HG03460 (cell line): ENCODE data around the gene ARAP1.

Experiments used
- ATAC-seq: cut with Tn5 transposase; IDR thresholded peaks from one replicate; pipeline ENCODE4 v1.9.1; 2021; ENCODE audit not compliant: unreplicated experiment

The ARAP1 gene

GRCh38 chr11:72764503-72764902, 12.3 kb upstream of the ARAP1 start:
- ATAC-seq = no peak

DNA sequence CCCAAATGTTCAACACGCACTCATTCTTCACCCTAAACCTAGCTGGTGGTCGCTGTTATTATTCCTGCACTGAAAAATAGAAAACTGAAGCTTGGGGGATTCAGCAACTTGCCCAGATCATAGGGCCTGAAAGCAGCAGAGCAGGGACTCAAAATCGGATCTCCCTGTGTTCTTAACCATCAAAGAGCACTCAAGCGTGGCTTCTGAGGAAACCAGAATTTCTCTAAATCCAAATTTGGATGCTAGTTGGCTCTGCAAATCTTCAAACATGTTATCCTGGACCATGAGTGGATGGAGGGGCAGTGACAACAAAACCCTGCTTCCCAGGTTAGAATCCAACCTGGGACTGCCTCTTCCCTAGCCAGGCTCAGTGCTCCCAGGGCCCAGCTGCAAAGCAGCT, 11.6 kb upstream of the ARAP1 start:
- no peak for ATAC-seq

DNA sequence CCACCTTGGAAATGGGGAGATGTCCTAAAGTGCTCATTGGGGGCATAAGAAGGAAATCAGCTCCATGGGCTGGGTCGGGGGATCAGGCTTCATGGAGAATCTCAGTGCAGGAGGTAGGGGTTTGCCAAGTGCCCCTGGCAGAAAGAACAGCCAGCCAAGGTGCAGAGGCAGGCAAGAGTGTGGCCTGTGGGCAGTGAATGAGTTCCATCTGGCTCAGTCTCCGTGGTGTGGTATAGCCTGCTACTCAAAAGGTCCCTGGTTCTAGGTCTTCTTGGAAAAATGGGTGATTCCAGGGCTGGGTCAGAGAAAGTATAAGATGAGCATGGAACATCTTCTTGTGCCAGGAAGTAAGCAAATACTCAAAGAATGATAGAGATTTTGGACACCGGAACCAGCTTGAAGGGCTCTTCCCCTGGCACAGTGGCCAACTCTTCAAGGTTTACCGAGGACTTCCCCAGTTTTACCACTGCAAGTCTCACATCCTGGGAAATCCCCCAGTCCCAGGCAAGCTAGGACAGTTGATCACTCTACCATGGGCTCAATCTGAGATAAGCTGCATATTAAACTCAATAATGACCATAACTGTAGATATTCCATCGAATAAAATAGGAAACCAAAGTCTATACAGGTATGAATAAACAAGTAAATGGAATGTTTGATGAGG, 10.6 kb upstream of the ARAP1 start:
- ATAC-seq = no peak

GRCh38 chr11:72760539-72761405, 8.6 kb upstream of the ARAP1 start:
- no peak for ATAC-seq

- no peak for ATAC-seq
These were observed 7.3 kb upstream of the ARAP1 start for GRCh38 chr11:72759468-72759985.

DNA sequence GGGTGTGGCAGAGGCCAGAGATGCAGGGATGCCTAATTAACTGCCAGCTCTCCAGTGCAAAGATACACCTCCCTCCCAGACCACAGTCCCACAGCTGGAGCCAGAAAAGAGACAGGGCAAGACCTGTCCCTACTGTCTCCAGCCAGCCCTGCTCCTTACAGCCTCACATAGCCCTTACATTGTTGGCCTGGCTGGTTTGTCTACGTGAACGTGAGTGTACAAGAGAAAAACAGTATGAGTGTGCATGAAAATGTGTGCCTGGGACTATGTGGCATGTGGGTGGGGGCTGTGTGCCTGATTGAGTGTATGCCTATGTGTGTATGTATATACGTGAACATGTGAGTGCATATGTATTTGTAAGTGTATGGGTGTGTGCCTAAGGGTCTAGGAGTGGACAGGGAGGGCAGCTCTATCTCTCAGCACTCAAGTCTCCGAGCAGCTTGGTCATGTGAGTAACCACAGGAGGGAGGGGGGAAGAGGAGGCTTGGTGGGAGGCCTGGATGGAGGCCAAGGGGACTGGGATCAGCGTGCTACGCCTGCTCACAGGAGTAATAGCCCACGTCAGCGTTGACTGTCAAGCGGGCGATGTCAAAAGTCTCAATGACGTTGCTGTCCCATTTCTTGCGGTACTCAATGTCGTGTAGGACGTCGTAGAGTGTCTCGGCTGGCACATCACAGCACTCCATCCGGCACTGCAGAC, 6.6 kb upstream of the ARAP1 start:
- no peak for ATAC-seq

GRCh38 chr11:72758304-72758689, 6.1 kb upstream of the ARAP1 start:
- no peak for ATAC-seq

GRCh38 chr11:72755713-72756285, 3.6 kb upstream of the ARAP1 start:
- no peak for ATAC-seq

DNA sequence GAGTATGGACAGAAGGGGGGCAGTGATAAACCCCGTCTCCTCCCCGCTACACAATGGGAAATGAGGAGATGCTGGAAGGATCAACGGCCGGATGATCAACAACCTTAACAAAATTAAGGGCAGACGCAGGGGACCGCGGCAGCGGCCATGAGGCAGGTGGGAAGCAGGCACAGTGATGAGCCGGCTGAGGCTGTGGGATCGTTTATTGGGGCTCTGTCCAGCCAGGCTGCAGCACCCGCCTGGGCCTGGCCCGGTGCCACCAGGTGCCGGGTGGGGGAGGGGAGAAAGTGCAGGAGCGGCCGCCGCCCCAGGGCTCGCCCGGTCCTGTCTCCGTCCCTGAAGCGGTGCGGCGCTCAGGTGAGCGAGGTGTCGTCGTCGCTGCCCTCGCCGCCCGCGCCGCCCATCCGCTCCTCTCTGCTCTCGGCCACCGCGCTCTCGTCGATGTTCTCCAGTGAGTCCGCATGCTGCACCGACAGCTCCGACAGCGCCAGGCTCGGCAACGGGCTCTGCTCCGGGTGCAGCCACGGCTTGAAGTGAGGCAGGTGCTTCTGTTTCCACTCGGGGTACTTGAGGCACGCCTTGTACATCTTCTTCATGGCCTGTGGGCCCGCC, 2.4 kb upstream of the ARAP1 start:
- no peak for ATAC-seq

DNA sequence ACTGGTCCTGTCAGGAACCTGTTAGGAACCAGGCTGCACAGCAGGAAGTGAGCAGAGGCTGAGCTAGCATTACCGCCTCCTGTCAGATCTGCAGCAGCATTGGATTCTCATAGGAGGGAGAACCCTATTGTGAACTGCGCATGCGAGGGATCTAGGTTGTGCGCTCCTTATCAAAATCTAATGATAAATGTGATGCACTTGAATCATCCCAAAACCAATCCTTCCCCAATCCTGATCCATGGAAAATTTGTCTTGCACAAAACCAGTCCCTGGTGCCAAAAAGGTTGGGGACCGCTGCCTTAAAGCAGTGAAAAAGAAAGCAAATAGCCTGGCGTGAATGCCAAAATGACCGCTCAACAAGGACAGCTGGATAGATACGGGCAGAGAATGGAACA, 1.9 kb upstream of the ARAP1 start:
- ATAC-seq = no peak

- no peak for ATAC-seq
These were observed 1.3 kb upstream of the ARAP1 start for GRCh38 chr11:72753341-72754148.

DNA sequence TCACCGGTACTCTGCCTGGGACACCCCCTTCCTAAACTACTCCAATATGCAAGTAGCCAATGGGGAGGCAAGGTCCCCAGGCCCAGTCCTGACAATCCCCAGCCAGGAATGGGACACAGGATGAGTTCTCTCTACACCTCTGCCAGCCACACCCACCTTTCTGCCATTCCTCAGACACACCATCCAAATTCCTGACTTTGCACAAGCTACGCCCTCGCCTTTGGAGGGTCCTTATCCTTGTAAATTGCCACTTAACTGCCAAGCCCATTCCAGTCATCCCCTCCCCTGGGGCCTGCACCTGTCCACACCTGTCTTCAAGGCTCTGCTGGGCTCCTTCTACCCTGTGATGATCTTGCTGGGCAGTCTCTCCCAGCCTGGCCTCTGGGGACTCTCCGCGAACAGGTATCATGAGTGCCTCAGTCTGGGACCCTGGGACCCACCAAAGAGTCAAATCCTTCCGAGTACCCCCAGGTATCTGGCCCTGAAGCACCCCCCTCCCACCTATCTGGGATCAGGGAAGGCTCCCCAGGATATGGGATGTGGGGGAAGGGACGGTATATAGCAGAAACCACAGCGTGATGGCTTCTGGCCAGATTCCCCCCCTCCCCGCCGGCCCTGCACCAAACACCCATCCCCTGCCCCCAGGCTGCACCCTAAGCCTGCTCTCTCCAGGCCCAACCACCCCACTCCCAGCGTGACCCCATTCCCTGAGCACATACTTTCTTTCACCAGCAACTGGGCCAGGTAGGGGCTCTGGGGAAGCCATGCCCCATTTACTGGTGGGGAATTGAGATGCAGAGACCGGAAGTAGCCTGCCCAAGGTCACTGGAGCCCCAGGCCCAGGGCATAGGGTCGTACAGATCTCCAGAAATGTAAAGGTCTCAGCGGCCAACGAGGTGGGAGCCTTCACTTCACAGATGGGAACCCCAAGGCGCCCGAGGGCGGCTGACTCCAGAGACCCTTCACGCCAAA, 806 bp downstream of the ARAP1 start:
- ATAC-seq = no peak

GRCh38 chr11:72750556-72751115, 1.6 kb downstream of the ARAP1 start:
- ATAC-seq = no peak

GRCh38 chr11:72750086-72750485, 2.1 kb downstream of the ARAP1 start:
- ATAC-seq = no peak

- ATAC-seq = no peak
These were observed 4.8 kb downstream of the ARAP1 start for GRCh38 chr11:72747289-72747855.

DNA sequence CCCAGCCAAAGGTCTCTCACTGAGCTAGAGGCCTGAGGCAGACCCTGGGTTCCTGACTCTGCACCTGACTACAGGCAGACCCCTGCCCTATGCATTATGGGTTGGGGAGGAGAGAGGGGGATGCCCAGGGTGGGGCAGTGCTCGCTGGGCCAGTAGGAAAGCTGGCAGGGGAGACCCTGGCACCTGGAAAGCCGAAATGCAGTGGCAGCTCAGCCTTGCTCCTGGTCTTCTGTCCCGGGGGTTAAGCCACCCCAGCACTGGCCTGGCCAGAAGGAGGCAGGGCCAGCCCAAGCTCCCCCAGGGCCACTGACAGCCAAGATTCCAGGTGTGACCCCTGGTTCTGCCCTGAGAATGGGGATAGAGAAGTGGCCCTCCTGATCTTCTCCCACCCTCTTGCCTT, 5.4 kb downstream of the ARAP1 start:
- no peak for ATAC-seq

- no peak for ATAC-seq
These were observed 6.2 kb downstream of the ARAP1 start for GRCh38 chr11:72745925-72746550.

- no peak for ATAC-seq
These were observed 6.7 kb downstream of the ARAP1 start for GRCh38 chr11:72745511-72745910.
